ENCODE measurements around the gene BRI3.

DNA sequence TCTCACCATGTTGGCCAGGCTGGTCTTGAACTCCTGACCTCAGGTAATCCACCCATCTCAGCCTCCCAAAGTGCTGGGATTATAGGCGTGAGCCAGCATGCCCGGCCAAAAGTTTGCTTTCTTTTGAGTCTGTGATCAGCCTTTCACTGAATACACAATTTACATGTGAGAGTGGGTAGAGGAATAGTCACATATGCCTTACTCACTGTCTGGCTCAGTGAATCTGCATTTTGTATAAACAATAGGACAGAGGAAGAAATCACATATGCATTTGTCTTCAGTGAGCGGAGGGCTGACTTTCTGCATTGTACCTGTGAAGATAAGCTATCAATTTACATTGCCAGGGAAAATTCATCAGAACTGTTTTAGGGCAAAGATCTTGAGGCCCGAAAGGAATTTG lies 27.0 kb upstream of the BRI3 start:
- TF ChIP-seq CTCF (IDR thresholded peaks at IDR 0.05), result no peak
- TF ChIP-seq POLR2A (IDR thresholded peaks at IDR 0.05), result no peak
